Stimulated activated CD4-positive, alpha-beta T cell treated with anti-CD3 and anti-CD28 coated beads, Interleukin-15, amount 100 ng/mL, for 1 hour (primary cell): Measurements from ENCODE around the gene COL4A4.
"Not testable (repeated sequence)": the region's sequence is repeated elsewhere in the genome, so short reads cannot be mapped to it uniquely, and the experiment has no call there.

Source experiments
- DNase-seq, 2 donors: peaks; one replicate each; pipeline ENCODE4 v3.0.0-alpha.2; 2020; ENCODE audit warnings: low read depth in 1 of 2, low spot score in 1 of 2

The COL4A4 gene

DNA sequence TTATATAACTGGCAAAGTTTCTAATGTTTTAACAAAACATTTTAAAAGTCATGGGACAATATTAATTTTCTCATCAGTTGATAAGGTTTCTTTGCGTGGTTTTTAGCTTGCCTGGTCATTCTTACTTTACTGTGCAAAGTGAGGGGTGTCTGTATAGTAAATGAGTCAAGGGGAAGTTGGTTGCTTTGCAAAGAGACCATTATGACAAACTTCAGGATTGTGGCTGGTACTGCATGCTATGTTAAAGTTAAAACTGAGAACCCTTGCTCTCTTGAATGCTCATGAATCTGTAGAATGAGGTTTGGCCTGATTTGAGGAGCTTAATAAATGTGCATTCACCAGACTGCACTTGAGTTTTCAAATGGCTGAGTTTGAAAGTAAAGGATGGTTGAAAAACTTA, 47.0 kb downstream of the COL4A4 start:
- no peak for DNase-seq

DNA sequence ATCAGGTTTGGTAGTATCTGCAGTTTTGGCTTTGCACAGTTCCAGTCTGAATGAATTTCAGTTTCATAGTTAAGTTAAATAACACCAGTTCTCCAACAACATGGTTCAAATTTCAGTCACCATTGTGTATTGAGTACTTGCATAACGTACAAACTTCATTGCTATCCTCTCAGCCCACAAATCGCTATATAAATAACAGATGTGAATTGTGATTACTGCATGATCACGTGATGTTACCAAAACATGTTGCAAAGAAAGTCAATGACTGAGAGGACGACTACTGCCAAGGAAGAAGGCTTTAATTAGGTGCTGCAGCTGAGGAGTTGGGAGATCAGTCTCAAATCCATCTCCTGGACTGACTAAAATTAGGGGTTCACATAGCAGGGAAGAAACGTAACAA, 48.2 kb downstream of the COL4A4 start:
- no peak for DNase-seq

DNA sequence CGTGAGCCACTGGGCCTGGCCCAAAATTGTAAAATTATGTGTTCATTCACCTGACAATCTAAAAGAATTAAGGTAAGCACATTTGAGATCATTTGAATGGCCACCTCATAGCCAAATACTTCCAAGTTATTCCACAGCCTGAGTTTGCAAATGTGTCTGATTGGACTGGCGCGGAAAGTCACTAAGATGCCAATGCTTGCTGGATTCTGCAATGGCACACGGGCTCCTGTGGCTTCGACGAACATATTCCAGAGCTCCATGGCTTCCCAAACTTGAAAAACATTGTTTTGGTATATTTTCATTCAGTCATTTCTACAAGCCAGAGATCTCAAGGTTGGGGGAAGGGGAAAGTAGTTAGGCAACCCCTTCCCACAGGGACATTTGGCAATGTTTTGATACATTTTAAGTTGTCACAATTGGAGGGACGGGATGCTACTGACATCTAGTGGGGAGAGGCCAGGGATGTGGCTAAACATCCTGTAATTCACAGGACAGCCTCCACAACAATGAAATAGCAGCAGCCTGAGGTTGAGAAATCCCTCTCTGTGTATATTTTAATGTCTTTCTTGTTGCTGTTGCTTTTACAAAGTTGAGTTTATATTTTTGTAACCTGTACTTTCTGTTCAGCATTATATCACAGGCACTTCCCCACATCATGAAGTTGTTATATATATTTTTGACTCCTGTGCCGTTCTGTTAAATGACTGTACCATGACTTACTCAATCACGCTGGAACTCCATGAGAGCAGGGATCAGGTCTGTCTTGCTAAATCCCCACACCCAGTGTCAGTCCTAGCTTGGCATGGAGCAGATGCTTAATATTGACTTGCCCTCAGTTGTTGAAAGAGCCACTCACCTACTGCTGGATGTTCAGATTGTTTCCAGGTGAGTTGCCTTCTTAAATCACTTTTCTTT, 56.9 kb downstream of the COL4A4 start:
- DNase-seq = no peak

DNA sequence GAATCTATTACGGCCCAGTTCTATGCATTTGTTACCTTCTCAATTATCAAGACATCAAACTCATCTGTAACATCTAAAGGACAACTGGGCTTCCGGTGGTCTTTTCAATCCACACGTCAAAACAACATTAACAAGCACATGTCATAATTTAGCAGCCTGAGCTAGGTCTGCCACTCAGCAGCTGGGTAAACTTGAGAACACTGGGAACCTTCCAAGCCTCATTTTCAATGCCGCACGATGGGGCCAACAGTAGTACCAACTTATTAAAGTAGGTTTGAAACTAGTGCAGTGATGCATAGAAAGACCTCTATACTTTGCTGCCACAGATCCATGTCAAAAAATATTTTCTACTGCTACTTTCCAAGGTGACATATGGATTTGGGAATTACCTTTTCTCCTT, 60.4 kb downstream of the COL4A4 start:
- DNase-seq = no peak

DNA sequence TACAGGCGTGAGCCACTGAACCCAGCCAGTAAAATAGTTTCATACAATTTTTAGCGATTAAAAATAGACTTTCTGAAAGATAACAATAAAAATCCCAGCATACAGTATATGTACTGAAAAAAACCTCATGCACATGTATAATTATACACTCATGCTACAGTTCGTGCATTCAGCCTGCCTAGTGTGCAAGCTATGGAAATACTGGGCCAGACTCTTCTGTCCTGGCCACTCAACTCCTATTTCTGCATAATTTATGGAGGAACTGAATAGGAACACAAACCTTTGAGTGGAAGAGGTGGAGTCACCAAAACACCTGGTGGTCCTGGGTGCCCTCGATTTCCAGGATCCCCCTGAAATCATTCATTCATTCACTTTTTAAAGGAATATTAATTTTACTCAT, 64.7 kb downstream of the COL4A4 start:
- no peak for DNase-seq

DNA sequence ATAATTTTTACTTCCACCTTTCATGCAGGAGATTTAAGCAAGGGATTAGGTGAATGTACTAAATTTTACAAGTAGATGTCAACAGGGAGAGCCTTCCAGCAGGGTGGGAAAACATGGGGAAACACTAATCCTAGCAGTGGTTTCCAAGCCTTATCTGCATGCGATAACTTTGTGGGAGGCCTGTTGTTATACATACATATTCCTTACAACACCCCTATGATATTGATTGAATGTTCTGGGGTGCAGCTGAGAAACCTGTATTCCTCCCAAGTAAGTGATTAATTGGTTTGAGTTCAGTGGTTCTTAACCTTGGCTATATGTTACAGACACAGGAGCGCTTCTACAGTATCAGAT, 65.9 kb downstream of the COL4A4 start:
- no peak for DNase-seq

DNA sequence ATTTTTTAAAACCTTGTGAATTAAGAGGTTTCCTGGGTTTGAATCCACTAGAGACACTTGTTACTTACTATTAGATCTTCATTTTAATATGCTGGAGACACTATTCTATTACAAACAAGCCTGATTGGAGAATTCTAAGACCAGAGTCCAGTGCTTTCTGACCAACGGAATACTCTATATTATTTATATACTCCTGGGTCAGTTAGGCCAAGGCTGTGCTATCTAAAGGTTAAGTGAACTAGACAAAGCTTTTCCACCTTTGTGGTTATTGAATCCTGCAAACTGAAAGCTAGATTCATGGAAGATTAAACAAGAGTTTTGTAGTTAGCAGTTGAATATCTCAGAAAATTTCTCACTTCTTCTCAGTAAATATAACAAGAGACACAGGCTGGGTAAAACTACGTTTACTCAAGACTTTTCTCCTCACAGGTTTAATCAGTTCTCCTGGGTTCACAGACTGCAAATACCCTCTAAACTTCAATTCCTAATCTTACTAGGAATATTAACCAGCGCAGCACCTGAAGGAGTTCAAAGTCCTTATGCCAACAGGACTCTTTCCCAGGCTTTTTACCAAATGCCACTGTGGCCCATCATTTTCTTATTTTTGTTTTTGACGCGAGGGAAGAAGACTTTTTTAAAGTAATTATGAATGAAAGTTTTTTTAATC, 66.4 kb downstream of the COL4A4 start:
- no peak for DNase-seq

DNA sequence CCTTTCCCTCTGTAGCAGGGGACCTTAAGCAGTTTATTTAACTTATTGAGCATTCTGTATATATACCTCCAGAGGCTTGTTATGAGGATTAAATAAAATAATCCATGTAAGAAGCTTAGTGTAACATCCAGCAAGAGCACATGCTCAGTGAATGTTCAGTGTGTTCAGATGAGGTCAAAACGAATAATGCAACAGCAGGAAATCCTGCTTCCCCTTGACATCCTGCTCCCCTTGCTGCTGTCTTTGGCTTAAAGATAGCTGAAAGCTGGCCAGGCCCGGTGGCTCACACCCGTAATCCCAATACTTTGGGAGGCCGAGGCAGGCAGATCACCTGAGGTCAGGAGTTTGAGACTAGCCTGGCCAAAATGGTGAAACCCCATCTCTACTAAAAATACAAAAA, 68.7 kb downstream of the COL4A4 start:
- DNase-seq = no peak

DNA sequence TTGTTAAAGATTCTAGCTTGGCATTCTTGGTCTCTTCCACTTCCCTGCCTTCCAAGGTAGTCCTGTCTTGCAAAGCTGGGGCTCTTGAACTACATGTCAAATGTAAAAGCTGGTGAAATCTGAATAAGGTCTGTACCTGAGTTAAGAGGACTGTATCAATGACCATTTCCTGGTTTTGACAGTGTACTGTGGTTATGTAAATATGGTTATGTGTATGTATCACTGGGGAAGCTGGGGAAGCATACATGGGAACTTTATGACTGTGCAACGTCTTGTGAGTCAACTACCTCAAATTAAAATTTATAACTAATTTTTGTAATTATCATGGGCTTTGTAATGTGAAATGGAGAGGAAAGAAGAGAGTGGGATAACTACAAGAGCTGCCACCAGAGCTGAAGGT, 81.7 kb downstream of the COL4A4 start:
- no peak for DNase-seq

DNA sequence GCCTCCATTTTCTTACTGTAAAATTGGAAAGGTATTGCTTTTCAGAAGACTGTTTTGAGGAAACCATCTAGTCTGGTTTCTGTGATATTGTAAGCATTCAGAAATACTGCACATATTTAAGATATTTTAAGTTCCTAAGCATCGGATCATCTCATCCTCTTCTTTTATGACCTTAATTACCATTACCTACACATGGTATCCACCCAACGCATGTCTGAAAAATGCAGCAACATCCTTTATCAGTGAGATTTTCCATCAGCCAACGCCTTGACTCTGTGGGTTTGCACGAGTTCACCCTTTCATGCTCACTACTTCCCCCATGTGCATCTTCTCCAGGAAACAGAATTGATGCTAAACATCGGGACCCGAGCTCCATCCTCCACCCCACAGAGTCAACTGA, 84.3 kb downstream of the COL4A4 start:
- DNase-seq = no peak

DNA sequence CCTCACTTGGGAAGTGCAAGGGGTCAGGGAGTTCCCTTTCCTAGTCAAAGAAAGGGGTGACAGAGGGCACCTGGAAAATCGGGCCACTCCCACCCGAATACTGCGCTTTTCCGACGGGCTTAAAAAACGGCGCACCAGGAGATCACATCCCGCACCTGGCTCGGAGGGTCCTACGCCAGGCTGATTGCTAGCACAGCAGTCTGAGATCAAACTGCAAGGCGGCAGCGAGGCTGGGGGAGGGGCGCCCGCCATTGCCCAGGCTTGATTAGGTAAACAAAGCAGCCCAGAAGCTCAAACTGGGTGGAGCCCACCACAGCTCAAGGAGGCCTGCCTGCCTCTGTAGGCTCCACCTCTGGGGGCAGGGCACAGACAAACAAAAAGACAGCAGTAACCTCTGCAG, 98.9 kb downstream of the COL4A4 start:
- not testable (repeated sequence) for DNase-seq

DNA sequence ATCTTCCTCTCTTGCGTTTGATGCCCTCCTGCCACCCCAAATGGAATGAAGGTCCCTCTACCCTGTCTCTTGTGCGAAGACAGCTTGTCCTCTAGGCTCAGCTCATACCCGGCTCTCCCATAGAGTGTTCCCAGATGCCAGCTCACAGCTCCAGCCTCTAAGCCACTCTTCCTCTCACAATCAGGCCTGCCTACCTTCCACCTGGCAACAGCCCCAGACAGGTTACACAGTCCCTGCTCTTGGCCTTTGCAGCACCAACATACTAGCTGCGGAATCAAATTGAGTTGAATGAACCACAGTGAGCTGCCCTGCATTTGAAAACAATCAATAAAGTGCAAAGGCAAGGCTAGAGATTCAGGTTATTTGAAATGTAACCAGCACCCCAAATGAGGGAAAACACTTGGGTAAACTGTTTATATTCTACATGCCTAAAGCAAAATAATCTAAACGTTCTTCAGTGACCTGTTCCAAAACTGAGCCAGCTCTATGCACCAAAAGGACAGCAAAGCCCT, 105.1 kb downstream of the COL4A4 start:
- DNase-seq = no peak

DNA sequence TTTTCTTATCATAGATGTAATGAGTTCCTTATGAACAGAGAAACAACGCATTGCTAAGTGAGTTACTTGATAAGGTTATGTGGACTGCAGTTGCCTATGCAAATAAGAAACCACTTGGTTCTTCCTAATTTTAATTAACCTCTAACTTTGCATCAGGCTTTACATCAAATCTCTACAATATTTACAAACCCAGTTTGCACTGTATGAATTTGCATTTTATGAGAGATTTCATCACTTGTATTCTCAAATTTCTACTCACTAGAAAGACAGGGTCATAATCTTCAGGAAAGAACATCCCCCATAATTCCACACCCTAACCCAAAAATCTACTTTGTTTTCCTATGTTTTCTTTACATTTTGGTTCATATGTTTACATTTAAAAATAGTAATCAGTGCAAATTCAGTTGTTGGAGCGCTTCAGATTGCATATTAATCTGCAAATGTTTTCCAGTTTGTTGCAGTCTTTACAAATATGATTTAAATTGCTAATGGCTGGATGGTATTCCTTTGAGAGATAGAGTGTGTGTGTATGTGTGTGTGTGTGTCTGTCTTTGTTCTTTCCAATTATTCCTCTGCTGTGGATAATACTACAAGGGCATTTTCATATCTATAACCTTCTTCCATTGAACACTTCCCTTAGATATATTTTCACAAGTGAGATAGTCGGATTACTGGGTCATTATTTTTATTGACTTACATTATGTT, 106.1 kb downstream of the COL4A4 start:
- no peak for DNase-seq

DNA sequence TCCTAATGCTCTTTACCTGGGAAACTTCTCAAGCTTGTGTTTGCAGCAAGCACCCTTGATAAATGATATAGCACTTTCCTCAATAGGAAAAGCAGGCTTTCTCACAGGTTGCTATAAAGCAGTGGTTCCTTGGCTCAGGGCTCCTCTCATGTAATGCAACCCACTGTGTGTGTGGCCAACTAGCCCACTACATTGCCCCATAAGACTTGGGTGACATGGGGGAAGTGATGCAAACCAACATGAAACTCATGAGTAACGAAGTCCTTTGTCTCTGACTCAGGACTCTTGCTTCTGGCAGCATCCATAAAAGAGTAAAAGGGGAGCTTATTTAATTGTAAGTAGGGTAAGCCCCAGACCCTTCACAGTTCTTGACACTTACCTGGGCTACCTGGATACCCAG, 106.9 kb downstream of the COL4A4 start:
- no peak for DNase-seq

DNA sequence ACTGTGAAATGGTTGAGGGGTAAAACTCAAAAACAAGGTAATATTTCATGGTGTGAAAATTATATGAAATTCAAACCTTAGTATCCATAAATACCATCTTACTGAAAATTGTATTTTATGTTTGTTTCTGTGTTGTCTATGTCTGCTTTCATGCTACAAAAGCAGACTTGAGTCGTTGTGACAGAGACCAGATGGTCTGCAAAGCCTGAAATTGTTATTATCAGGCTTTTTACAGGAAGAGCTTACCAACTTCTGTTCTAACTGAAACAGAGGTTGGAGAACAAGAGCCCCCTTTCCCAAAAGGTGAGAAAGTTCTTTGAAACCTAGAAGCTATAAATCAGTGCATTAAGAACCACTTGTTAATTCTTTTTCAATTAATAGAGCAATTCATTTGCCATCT, 110.0 kb downstream of the COL4A4 start:
- DNase-seq = no peak

DNA sequence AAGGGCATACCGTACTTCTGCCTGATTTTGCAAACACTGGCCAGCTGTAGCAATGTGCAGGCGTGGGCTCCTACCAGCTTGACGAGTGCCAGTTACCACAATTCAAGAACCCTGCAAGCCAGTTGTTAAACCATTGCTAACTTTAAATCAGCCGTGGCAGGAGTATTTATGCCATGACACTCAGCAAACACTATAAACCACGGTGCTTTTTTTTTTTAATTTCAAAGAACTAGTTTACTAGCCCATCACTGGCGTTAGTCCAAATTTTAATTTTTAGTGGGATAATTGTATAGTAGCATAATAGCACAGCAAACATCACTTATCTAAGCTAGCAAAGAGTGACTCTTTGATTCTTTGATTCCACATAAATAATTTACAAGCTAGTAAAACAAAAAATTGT, 111.1 kb downstream of the COL4A4 start:
- DNase-seq = no peak

DNA sequence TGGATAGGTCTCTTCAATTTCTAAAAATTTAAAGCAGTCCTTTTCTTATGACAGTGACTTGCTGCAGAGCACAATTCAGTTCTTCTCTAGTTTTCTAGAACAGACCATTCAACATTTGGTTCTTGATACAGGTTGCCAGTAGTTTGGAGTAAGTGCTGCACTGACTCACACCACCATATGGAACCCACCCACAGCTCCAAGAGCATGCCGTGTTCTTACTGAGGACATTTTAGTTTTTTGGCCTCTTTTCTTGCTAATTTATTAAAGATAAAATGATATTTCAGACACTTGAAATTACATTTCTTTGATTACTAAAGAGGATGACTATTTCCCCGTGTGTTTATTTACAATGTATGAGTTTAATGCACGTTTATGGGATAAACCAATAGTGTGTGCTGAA, 120.0 kb downstream of the COL4A4 start:
- DNase-seq = no peak

DNA sequence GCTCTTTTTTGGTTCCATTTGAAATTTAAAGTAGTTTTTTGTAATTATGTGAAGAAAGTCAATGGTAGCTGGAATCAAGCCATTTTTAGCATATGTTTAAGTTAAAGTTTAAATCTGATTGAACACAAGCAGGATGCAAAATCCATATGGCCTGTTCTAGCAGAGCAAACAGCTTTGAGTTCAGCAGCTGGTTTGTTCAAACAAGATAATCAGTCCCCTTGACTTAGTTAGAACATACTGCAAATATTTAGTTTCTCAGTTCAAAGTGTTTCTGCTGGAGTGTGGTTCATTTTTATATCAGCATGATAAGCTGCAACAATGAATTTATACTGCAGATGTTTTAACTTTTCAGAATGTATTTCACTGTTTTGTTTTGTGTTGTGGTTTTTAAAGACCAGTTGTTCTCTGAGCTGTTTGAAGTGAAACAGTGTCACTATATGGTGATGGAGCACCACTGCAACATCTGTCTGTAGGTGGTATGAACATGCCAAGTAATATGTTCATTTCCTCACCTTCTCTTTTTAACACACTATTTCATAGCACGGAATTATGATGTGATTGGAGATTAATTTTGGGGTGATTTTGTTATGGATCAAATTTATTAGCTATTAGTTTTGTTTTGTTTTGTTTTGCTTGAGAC, 125.3 kb downstream of the COL4A4 start:
- DNase-seq = no peak

DNA sequence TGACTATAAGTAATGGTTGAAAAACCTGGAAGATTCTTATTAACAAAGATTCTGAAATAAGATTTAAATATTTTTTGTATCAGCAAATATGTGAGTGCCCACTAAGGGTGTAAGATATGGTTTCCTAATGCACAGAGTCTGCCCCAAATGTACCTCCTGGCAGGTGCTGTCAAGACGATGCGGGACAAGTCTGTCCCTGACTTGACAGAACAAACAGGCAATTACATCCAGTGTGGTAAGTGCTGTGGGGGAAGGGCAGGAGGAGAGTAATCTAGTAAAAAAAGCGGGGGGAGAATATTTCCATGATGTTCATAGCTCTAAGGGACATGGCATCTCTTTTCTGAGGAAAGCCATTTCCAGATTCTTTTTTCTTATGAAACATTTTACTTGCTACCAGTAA, 127.5 kb downstream of the COL4A4 start:
- no peak for DNase-seq

DNA sequence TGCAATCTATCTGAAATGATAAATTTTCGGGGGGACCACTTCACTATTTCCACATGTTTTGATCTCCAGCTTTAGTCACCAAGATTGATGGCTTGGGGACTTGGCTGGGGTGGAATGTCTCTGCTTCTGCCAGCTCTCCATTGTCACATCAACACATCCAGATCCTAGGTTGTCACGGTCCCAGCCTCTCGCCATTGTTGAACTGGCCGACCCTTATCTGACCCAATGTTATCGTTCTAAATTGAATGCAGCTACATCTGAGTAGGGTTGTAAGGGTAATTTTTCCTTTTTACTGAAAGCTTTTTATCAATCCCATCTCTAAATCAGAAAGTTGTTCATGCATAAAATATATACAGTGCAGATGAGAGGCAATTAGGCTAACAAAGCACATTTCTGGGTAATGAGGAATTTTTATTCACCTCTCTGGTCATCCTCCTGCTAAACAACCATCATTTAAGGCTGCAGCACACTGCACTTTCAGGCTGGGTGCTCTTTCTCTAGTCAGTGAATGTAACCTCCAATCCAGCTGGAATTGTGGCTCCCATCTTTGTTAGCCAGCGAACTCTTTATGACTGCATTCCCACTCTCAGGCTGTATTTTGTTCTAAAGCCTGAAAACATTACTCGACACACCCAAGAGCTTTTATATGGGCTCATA, 128.2 kb downstream of the COL4A4 start:
- no peak for DNase-seq
